ENCODE measurements around the gene TNFSF15.

TNFSF15 gene

DNA sequence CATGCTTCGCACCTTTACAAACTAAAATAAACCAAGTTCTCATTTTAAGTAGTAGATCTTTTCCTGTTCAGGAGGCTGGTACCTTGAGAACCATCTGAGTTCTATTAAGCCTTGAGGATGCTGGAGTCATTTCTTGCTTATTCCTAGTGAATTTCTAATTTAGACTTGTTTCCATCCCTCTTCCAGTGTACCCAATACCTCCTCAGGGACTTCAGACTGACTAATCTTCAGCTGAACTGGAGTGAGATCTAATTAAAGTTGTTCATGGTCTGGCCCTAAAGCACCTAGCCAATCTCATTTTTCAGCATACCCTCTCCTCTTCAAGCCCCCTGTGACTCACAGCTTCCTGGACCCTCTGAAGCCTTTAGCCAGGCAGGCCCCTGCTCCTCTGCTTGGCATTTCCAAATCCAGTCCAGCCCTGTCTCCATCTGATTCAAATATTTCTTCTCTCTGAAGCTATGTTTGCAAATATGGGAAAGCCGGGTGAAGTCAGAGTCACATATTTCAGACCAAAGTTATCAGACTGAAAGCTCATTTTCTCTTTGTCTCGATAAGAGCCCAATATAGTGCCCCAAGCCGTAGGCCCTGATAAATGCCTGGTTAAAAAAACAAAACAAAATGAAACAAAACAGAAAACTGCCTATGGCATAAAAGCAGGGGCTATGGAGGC is 19.4 kb upstream of the TNFSF15 start:
- no peak for ATAC-seq

DNA sequence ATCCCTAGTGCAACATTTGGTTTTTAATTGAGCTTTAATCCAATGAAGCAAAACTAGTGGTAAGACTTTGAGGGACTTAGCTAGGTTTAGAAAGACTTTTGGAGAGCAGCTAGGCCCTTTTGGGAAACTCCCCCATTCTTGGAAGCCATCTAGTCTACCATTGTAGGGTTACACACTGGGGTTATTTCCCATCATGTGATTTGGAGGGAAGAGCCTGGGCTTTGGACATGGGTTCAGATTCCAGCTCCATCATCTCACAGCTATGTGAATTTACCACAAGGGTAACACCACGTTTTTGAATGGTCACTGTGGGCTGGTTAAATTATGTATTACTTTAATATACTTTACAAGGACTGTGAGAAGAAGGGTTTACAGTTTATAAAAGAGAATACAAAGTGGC is 18.3 kb upstream of the TNFSF15 start:
- no peak for TF ChIP-seq ESRRG (CRISPR knock-in tag; IDR thresholded peaks at IDR 0.05)
- TF ChIP-seq OSR1 (CRISPR knock-in tag; IDR thresholded peaks at IDR 0.05) = no peak
- TF ChIP-seq ZNF8 (CRISPR knock-in tag; IDR thresholded peaks at IDR 0.05) = no peak
- no peak for TF ChIP-seq ZC3H10 (CRISPR knock-in tag; IDR thresholded peaks at IDR 0.05)
- no peak for TF ChIP-seq ZFP3 (CRISPR knock-in tag; IDR thresholded peaks at IDR 0.05)
- TF ChIP-seq RARB (CRISPR knock-in tag; IDR thresholded peaks at IDR 0.05) = no peak
- no peak for TF ChIP-seq ISL1 (CRISPR knock-in tag; IDR thresholded peaks at IDR 0.05)
- TF ChIP-seq ZNF565 (CRISPR knock-in tag; conservative IDR thresholded peaks at IDR 0.05; ENCODE audit: low read depth) = no peak
- TF ChIP-seq, protein P1, sequence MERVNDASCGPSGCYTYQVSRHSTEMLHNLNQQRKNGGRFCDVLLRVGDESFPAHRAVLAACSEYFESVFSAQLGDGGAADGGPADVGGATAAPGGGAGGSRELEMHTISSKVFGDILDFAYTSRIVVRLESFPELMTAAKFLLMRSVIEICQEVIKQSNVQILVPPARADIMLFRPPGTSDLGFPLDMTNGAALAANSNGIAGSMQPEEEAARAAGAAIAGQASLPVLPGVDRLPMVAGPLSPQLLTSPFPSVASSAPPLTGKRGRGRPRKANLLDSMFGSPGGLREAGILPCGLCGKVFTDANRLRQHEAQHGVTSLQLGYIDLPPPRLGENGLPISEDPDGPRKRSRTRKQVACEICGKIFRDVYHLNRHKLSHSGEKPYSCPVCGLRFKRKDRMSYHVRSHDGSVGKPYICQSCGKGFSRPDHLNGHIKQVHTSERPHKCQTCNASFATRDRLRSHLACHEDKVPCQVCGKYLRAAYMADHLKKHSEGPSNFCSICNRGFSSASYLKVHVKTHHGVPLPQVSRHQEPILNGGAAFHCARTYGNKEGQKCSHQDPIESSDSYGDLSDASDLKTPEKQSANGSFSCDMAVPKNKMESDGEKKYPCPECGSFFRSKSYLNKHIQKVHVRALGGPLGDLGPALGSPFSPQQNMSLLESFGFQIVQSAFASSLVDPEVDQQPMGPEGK (CRISPR knock-in tag; IDR thresholded peaks at IDR 0.05; ENCODE audit: borderline replicate concordance) = no peak
- TF ChIP-seq ZNF70 (CRISPR knock-in tag; IDR thresholded peaks at IDR 0.05) = no peak
- TF ChIP-seq SNAI2 (CRISPR knock-in tag; IDR thresholded peaks at IDR 0.05) = no peak
- TF ChIP-seq, protein P2, sequence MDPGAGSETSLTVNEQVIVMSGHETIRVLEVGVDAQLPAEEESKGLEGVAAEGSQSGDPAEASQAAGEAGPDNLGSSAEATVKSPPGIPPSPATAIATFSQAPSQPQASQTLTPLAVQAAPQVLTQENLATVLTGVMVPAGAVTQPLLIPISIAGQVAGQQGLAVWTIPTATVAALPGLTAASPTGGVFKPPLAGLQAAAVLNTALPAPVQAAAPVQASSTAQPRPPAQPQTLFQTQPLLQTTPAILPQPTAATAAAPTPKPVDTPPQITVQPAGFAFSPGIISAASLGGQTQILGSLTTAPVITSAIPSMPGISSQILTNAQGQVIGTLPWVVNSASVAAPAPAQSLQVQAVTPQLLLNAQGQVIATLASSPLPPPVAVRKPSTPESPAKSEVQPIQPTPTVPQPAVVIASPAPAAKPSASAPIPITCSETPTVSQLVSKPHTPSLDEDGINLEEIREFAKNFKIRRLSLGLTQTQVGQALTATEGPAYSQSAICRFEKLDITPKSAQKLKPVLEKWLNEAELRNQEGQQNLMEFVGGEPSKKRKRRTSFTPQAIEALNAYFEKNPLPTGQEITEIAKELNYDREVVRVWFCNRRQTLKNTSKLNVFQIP (CRISPR knock-in tag; IDR thresholded peaks at IDR 0.05; ENCODE audit: borderline replicate concordance, low read depth) = no peak
- TF ChIP-seq TOX (CRISPR knock-in tag; IDR thresholded peaks at IDR 0.05; ENCODE audit: borderline replicate concordance) = no peak
- TF ChIP-seq, protein P3, sequence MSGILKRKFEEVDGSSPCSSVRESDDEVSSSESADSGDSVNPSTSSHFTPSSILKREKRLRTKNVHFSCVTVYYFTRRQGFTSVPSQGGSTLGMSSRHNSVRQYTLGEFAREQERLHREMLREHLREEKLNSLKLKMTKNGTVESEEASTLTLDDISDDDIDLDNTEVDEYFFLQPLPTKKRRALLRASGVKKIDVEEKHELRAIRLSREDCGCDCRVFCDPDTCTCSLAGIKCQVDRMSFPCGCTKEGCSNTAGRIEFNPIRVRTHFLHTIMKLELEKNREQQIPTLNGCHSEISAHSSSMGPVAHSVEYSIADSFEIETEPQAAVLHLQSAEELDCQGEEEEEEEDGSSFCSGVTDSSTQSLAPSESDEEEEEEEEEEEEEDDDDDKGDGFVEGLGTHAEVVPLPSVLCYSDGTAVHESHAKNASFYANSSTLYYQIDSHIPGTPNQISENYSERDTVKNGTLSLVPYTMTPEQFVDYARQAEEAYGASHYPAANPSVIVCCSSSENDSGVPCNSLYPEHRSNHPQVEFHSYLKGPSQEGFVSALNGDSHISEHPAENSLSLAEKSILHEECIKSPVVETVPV (CRISPR knock-in tag; IDR thresholded peaks at IDR 0.05) = no peak
- TF ChIP-seq, protein P4, sequence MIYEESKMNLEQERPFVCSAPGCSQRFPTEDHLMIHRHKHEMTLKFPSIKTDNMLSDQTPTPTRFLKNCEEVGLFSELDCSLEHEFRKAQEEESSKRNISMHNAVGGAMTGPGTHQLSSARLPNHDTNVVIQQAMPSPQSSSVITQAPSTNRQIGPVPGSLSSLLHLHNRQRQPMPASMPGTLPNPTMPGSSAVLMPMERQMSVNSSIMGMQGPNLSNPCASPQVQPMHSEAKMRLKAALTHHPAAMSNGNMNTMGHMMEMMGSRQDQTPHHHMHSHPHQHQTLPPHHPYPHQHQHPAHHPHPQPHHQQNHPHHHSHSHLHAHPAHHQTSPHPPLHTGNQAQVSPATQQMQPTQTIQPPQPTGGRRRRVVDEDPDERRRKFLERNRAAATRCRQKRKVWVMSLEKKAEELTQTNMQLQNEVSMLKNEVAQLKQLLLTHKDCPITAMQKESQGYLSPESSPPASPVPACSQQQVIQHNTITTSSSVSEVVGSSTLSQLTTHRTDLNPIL (CRISPR knock-in tag; IDR thresholded peaks at IDR 0.05; ENCODE audit: low read depth) = no peak
- TF ChIP-seq BACH2 (CRISPR knock-in tag; IDR thresholded peaks at IDR 0.05; ENCODE audit: borderline replicate concordance) = no peak
- ATAC-seq = no peak

More for the DNA sequence above, 19.4 kb upstream of the TNFSF15 start:
- TF ChIP-seq ARNTL (CRISPR knock-in tag; IDR thresholded peaks at IDR 0.05; ENCODE audit: borderline replicate concordance, low read depth) (no peak), BACH2 (CRISPR knock-in tag; IDR thresholded peaks at IDR 0.05; ENCODE audit: borderline replicate concordance) (no peak), TCF4 (CRISPR knock-in tag; IDR thresholded peaks at IDR 0.05; ENCODE audit: borderline replicate concordance) (no peak), ZNF8 (CRISPR knock-in tag; IDR thresholded peaks at IDR 0.05) (no peak), ZNF565 (CRISPR knock-in tag; conservative IDR thresholded peaks at IDR 0.05; ENCODE audit: low read depth) (no peak), GLIS3 (CRISPR knock-in tag; IDR thresholded peaks at IDR 0.05) (no peak), PPARA (CRISPR knock-in tag; IDR thresholded peaks at IDR 0.05; ENCODE audit: borderline replicate concordance) (no peak), ZFP30 (CRISPR knock-in tag; IDR thresholded peaks at IDR 0.05) (no peak), ZFP3 (CRISPR knock-in tag; IDR thresholded peaks at IDR 0.05) (no peak), ISL1 (CRISPR knock-in tag; IDR thresholded peaks at IDR 0.05) (no peak), CSDC2 (CRISPR knock-in tag; IDR thresholded peaks at IDR 0.05) (no peak), TOX (CRISPR knock-in tag; IDR thresholded peaks at IDR 0.05; ENCODE audit: borderline replicate concordance) (no peak)
- TF ChIP-seq, protein P3 (CRISPR knock-in tag; IDR thresholded peaks at IDR 0.05) = no peak
- TF ChIP-seq, protein P5, sequence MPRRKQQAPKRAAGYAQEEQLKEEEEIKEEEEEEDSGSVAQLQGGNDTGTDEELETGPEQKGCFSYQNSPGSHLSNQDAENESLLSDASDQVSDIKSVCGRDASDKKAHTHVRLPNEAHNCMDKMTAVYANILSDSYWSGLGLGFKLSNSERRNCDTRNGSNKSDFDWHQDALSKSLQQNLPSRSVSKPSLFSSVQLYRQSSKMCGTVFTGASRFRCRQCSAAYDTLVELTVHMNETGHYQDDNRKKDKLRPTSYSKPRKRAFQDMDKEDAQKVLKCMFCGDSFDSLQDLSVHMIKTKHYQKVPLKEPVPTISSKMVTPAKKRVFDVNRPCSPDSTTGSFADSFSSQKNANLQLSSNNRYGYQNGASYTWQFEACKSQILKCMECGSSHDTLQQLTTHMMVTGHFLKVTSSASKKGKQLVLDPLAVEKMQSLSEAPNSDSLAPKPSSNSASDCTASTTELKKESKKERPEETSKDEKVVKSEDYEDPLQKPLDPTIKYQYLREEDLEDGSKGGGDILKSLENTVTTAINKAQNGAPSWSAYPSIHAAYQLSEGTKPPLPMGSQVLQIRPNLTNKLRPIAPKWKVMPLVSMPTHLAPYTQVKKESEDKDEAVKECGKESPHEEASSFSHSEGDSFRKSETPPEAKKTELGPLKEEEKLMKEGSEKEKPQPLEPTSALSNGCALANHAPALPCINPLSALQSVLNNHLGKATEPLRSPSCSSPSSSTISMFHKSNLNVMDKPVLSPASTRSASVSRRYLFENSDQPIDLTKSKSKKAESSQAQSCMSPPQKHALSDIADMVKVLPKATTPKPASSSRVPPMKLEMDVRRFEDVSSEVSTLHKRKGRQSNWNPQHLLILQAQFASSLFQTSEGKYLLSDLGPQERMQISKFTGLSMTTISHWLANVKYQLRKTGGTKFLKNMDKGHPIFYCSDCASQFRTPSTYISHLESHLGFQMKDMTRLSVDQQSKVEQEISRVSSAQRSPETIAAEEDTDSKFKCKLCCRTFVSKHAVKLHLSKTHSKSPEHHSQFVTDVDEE (CRISPR knock-in tag; IDR thresholded peaks at IDR 0.05) = no peak

All from SK-N-SH treated with all-trans-retinoic acid at 6 μM for 48 hours (cell line).